H1 (cell line): Measurements from ENCODE around the gene TFF1. TPM values are rescaled to one million over a fixed set of nuclear protein-coding genes. Genes with fewer than 3 reads are reported as not detected.

ENCODE experiments used
- CTCF ChIA-PET: fragments of 300-600 bp; sonication (Branson Sonifier 250); formaldehyde crosslinking; loops from one replicate; lab custom pipeline; 2021; ENCODE audit not compliant: partially characterized antibody; lab: Charles Lee
- POLR2A ChIA-PET: fragments of 300-600 bp; sonication (Branson Sonifier 250); formaldehyde crosslinking; loops from one replicate; lab custom pipeline; 2021; ENCODE audit warnings: inconsistent platforms; ENCODE audit not compliant: partially characterized antibody; lab: Charles Lee
- DNase-seq, 2 experiments: peaks; one replicate each; pipeline versions ENCODE4 v3.0.0 to v3.0.0-alpha.2; 2010 to 2022; ENCODE audit warnings: low spot score in 2 of 2, low read depth in 1 of 2, mixed read lengths in 1 of 2
- FAIRE-seq: peaks from 2 replicates; lab custom pipeline; 2011; peaks lifted over from hg19 to GRCh38; lab: Jason Lieb, UNC
- H2AFZ ChIP-seq: 2 replicates; pipeline ENCODE4 v1.8.1; 2012; ENCODE audit warnings: low read length, inconsistent platforms
- H2AK5ac ChIP-seq: 2 replicates; pipeline ENCODE4 v1.6.1; 2013; ENCODE audit warnings: low read depth, low read length
- H2BK120ac ChIP-seq: replicated peaks from 2 replicates; pipeline ENCODE3; 2013; ENCODE audit warnings: low read depth, low read length, inconsistent platforms
- H2BK12ac ChIP-seq: 2 replicates; pipeline ENCODE4 v1.6.1; 2013; ENCODE audit warnings: low read depth, low read length
- H2BK15ac ChIP-seq: 2 replicates; pipeline ENCODE4 v1.6.1; 2013; ENCODE audit warnings: low read length
- H2BK20ac ChIP-seq: 2 replicates; pipeline ENCODE4 v1.6.1; 2013; ENCODE audit warnings: low read length
- H2BK5ac ChIP-seq: 2 replicates; pipeline ENCODE4 v1.6.1; 2013; ENCODE audit warnings: low read depth, low read length
- H3K14ac ChIP-seq: 2 replicates; pipeline ENCODE4 v1.6.1; 2013; ENCODE audit warnings: inconsistent platforms; ENCODE audit not compliant: insufficient read length
- H3K18ac ChIP-seq: 2 replicates; pipeline ENCODE4 v1.6.1; 2013; ENCODE audit warnings: low read length; ENCODE audit errors: extremely low read depth
- H3K23ac ChIP-seq: 2 replicates; pipeline ENCODE4 v1.6.1; 2013; ENCODE audit warnings: inconsistent platforms; ENCODE audit not compliant: insufficient read length
- H3K23me2 ChIP-seq: 2 replicates; pipeline ENCODE4 v1.6.1; 2013; ENCODE audit warnings: low read depth, low read length
- H3K27ac ChIP-seq: 2 replicates; pipeline ENCODE4 v1.6.1; 2011; ENCODE audit warnings: low read depth, low read length, inconsistent platforms
- H3K27me3 ChIP-seq, 4 experiments: replicated peaks in 1 of 4; 1 replicate in 1 of 4; 2 replicates in 3 of 4; pipeline versions ENCODE4 v1.6.1 to v1.8.1; 2011 to 2013; ENCODE audit warnings: low read length in 3 of 4, mild to moderate bottlenecking in 3 of 4, inconsistent platforms in 2 of 4, mixed read lengths in 2 of 4, moderate library complexity in 1 of 4; ENCODE audit not compliant: control insufficient read depth in 3 of 4, insufficient read depth in 3 of 4; ENCODE audit errors: extremely low read depth in 1 of 4
- H3K36me3 ChIP-seq, 4 experiments: 2 replicates each; pipeline versions ENCODE4 v1.6.1 to v1.8.1; 2011 to 2013; ENCODE audit warnings: mild to moderate bottlenecking in 4 of 4, low read length in 3 of 4, moderate library complexity in 2 of 4, control low read depth in 1 of 4, inconsistent platforms in 1 of 4; ENCODE audit not compliant: insufficient read depth in 4 of 4, control insufficient read depth in 2 of 4
- H3K4ac ChIP-seq: replicated peaks from 2 replicates; pipeline ENCODE3; 2013; ENCODE audit warnings: low read length, low read depth, mixed read lengths, inconsistent platforms; ENCODE audit not compliant: insufficient read length
- H3K4me1 ChIP-seq, 4 experiments: replicated peaks in 1 of 4; 1 replicate in 1 of 4; 2 replicates in 3 of 4; pipeline versions ENCODE4 v1.6.1 to v1.8.1; 2011 to 2013; ENCODE audit warnings: low read length in 3 of 4, inconsistent platforms in 2 of 4, mixed read lengths in 1 of 4; ENCODE audit not compliant: insufficient read depth in 4 of 4, control insufficient read depth in 3 of 4
- H3K4me2 ChIP-seq, 2 experiments: 2 replicates each; pipeline versions ENCODE4 v1.6.1 to v1.8.1; 2011 to 2013; ENCODE audit warnings: low read depth in 2 of 2, low read length in 2 of 2, control low read depth in 1 of 2, inconsistent platforms in 1 of 2, mild to moderate bottlenecking in 1 of 2; ENCODE audit not compliant: insufficient read depth in 1 of 2
- H3K4me3 ChIP-seq, 4 experiments: fragments of 200-600, 300-600 bp in 1 of 4; sonication (generic), shearing (Covaris generic), sonication (Bioruptor Twin) in 1 of 4; 2 replicates each; pipeline versions ENCODE4 v1.5.1 to v1.8.1; 2011 to 2016; ENCODE audit warnings: low read length in 4 of 4, low read depth in 3 of 4, control low read depth in 2 of 4, inconsistent platforms in 2 of 4, mild to moderate bottlenecking in 2 of 4, mixed read lengths in 1 of 4, moderate library complexity in 1 of 4; ENCODE audit not compliant: insufficient read depth in 2 of 4; ENCODE audit errors: extremely low read depth in 1 of 4
- H3K56ac ChIP-seq: replicated peaks from 2 replicates; pipeline ENCODE3; 2013; ENCODE audit warnings: low read depth, mild to moderate bottlenecking, mixed read lengths, low read length, inconsistent platforms; ENCODE audit not compliant: insufficient read length
- H3K79me1 ChIP-seq: 2 replicates; pipeline ENCODE4 v1.6.1; 2013; ENCODE audit warnings: low read depth, low read length, control low read depth
- H3K79me2 ChIP-seq, 2 experiments: 2 replicates each; pipeline versions ENCODE4 v1.6.1 to v1.8.1; 2012 to 2013; ENCODE audit warnings: low read length in 2 of 2, mild to moderate bottlenecking in 2 of 2, inconsistent platforms in 1 of 2; ENCODE audit not compliant: insufficient read depth in 2 of 2, control insufficient read depth in 1 of 2
- H3K9ac ChIP-seq, 4 experiments: replicated peaks in 1 of 4; 1 replicate in 1 of 4; 2 replicates in 3 of 4; pipeline versions ENCODE4 v1.6.1 to v1.8.1; 2011 to 2013; ENCODE audit warnings: low read depth in 3 of 4, low read length in 3 of 4, control low read depth in 2 of 4, mild to moderate bottlenecking in 2 of 4, moderate library complexity in 2 of 4, inconsistent platforms in 1 of 4; ENCODE audit errors: extremely low read depth in 1 of 4
- H3K9me3 ChIP-seq, 2 experiments: 2 replicates each; pipeline versions ENCODE4 v1.6.1 to v1.8.1; 2012 to 2013; ENCODE audit warnings: mild to moderate bottlenecking in 2 of 2, moderate library complexity in 2 of 2, control low read depth in 1 of 2, inconsistent platforms in 1 of 2, low read depth in 1 of 2, low read length in 1 of 2, mixed read lengths in 1 of 2; ENCODE audit not compliant: insufficient read depth in 2 of 2
- H4K20me1 ChIP-seq, 2 experiments: replicated peaks in 1 of 2; 2 replicates each; pipeline versions ENCODE3 to v1.8.1; 2011 to 2013; ENCODE audit warnings: inconsistent platforms in 2 of 2, low read length in 2 of 2, mild to moderate bottlenecking in 1 of 2; ENCODE audit not compliant: insufficient read depth in 2 of 2, control insufficient read depth in 1 of 2
- H4K5ac ChIP-seq: 2 replicates; pipeline ENCODE4 v1.6.1; 2013; ENCODE audit warnings: low read length, low read depth, mixed read lengths, inconsistent platforms; ENCODE audit not compliant: insufficient read length
- H4K8ac ChIP-seq: 2 replicates; pipeline ENCODE4 v1.8.0; 2013; ENCODE audit warnings: mild to moderate bottlenecking, moderate library complexity, low read length, inconsistent platforms; ENCODE audit not compliant: insufficient read depth; ENCODE audit errors: extremely low read depth
- H4K91ac ChIP-seq: replicated peaks from 2 replicates; pipeline ENCODE3; 2013; ENCODE audit warnings: low read length, mixed read lengths, inconsistent platforms; ENCODE audit not compliant: insufficient read length
- FOSL1 ChIP-seq: IDR thresholded peaks from 2 replicates; pipeline ENCODE4 v1.6.1; 2011; ENCODE audit warnings: mild to moderate bottlenecking, low read depth, low read length, moderate library complexity; ENCODE audit not compliant: insufficient read depth
- GABPA ChIP-seq: IDR thresholded peaks from 2 replicates; pipeline ENCODE4 v1.6.1; 2011; ENCODE audit warnings: mild to moderate bottlenecking, low read length, moderate library complexity, borderline replicate concordance; ENCODE audit not compliant: insufficient read depth
- RAD21 ChIP-seq, 2 experiments: IDR thresholded peaks in 1 of 2; conservative IDR thresholded peaks in 1 of 2; 2 replicates each; pipeline ENCODE4 v1.6.1; 2011; ENCODE audit warnings: low read depth in 2 of 2, low read length in 2 of 2, improper control_type of control experiment in 1 of 2, inconsistent platforms in 1 of 2, mild to moderate bottlenecking in 1 of 2, moderate library complexity in 1 of 2
- RFX5 ChIP-seq: IDR thresholded peaks from 2 replicates; pipeline ENCODE4 v1.6.1; 2011; ENCODE audit warnings: low read depth, low read length, improper control_type of control experiment, borderline replicate concordance
- SAP30 ChIP-seq: fragments of 300-600 bp; sonication (generic); IDR thresholded peaks from 2 replicates; pipeline ENCODE4 v1.7.1; 2012; ENCODE audit warnings: low read length, moderate library complexity, mild to moderate bottlenecking, inconsistent platforms; ENCODE audit not compliant: insufficient read depth, insufficient replicate concordance
- SIRT6 ChIP-seq: IDR thresholded peaks from one replicate; pipeline ENCODE4 v1.7.1; 2012; ENCODE audit warnings: low read length, inconsistent platforms
- SP1 ChIP-seq: IDR thresholded peaks from 2 replicates; pipeline ENCODE4 v1.6.1; 2011; ENCODE audit warnings: low read depth, low read length
- SP4 ChIP-seq: IDR thresholded peaks from 2 replicates; pipeline ENCODE4 v1.6.1; 2012; ENCODE audit warnings: low read length, inconsistent platforms
- WGBS, 2 experiments: shearing (Covaris generic) in 1 of 2; methylation state at CpG; one replicate each; pipeline versions ENCODE4 v1.1.6 to v1.1.7; 2013 to 2015; ENCODE audit warnings: low lambda C conversion rate in 2 of 2, mixed read lengths in 2 of 2, inconsistent platforms in 1 of 2, low coverage in 1 of 2, missing lambda C conversion rate in 1 of 2; ENCODE audit not compliant: insufficient replicate concordance in 2 of 2, insufficient coverage in 1 of 2, insufficient read length in 1 of 2; ENCODE audit errors: extremely low coverage in 1 of 2, missing lambda C conversion rate in 1 of 2; 5-methylcytosine and 5-hydroxymethylcytosine counted together
- polyA plus RNA-seq, 7 experiments: library from polyadenylated mRNA; depleted of rRNA in 3 of 7; stranded (reverse) in 5 of 7; unstranded in 2 of 7; fragments of >200 nt in 5 of 7; fragments of 200-250 nt in 2 of 7; gene quantifications; 1 replicate in 5 of 7; 2 replicates in 1 of 7; 4 replicates in 1 of 7; pipeline versions ENCODE4 v1.2.1 to v1.2.3, GENCODE V29; 2011 to 2013; ENCODE audit warnings: missing spikeins in 2 of 7, mixed read lengths in 2 of 7
- total RNA-seq: library from RNA; stranded (reverse); fragmentation: NEBNext Ultra II Directional; extraction: Animal tissue kit (Norgen Biotek cat#: 25700); gene quantifications from 2 replicates; pipeline ENCODE4 v1.2.1, GENCODE V29; 2021
- TF ChIP-seq, protein P1 (sequence below): IDR thresholded peaks from 2 replicates; pipeline ENCODE4 v1.6.1; 2012; ENCODE audit warnings: inconsistent platforms
- TF ChIP-seq, protein P2 (sequence below): IDR thresholded peaks from 2 replicates; pipeline ENCODE4 v1.6.1; 2011; ENCODE audit warnings: low read length, improper control_type of control experiment
- TF ChIP-seq, protein P3 (sequence below): IDR thresholded peaks from 2 replicates; pipeline ENCODE4 v1.6.1; 2012; ENCODE audit warnings: inconsistent platforms

The TFF1 gene
- total and polyA plus RNA-seq, 2 of the 8 experiments (the other 6 are each of a cell fraction or from before 2014, with no cell fraction given): not detected

DNA sequence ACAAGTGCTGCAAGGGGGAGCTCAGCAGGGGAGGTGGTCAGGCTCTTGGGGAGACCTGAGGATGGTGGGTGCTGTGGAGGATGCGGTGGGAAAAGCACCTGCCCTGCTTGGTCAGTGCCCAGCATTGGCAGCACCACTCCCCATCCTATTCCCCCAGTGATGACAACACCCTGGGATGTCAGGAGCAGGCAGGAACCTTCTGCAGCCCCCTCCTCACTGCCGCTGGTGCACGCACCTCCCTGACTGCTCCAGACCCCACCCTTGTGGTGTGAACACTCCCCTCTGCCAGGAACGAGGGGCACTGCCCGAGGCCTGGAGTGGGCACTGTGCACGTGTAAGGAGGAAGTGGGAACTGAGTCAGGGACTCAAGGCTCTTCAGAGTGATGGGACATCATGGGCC lies 17.0 kb upstream of the TFF1 start:
- Histone ChIP-seq H3K27ac (no peak overlapping the region), H2BK12ac (no peak overlapping the region), H3K27me3 (no peaks in the 10 kb centered on the region), H3K14ac (no peak overlapping the region), H3K23me2 (no peaks in the 10 kb centered on the region), H4K91ac (no peak overlapping the region), H3K9ac (no peak overlapping the region), H2BK15ac (no peak overlapping the region), H3K4me3 (no peak overlapping the region), H4K20me1 (peaks cover 0 to 3% of the 10 kb centered on the region in 2 experiments), H3K23ac (no peak overlapping the region), H2AFZ (no peak overlapping the region), H4K8ac (no peak overlapping the region), H3K9me3 (peaks cover 0 to 3% of the 10 kb centered on the region in 2 experiments; a peak in 1 of 4 replicates), H3K4me1 (no peaks in the 10 kb centered on the region), H3K4me2 (no peak overlapping the region), H2AK5ac (no peak overlapping the region), H3K79me1 (no peaks in the 10 kb centered on the region; the same call in 1 of the 2 replicates), H2BK120ac (no peak overlapping the region), H3K79me2 (no peaks in the 10 kb centered on the region), H3K4ac (no peak overlapping the region), H3K36me3 (no peaks in the 10 kb centered on the region), H3K18ac (no peak overlapping the region), H2BK20ac (no peak overlapping the region), H2BK5ac (no peak overlapping the region), H4K5ac (no peak overlapping the region), H3K56ac (no peak overlapping the region)
- TF ChIP-seq RAD21 (IDR thresholded peaks at IDR 0.05 in 1 of 2, conservative IDR thresholded peaks at IDR 0.05 in 1 of 2; ENCODE audit: low read depth in 2 of 2, low read length in 2 of 2): no peak
- no peak for TF ChIP-seq SIRT6
- no peak for TF ChIP-seq GABPA
- no peak for TF ChIP-seq SAP30
- TF ChIP-seq, protein P1, sequence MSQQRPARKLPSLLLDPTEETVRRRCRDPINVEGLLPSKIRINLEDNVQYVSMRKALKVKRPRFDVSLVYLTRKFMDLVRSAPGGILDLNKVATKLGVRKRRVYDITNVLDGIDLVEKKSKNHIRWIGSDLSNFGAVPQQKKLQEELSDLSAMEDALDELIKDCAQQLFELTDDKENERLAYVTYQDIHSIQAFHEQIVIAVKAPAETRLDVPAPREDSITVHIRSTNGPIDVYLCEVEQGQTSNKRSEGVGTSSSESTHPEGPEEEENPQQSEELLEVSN: no peak
- TF ChIP-seq SP1: no peak
- no peak for TF ChIP-seq FOSL1
- TF ChIP-seq, protein P2, sequence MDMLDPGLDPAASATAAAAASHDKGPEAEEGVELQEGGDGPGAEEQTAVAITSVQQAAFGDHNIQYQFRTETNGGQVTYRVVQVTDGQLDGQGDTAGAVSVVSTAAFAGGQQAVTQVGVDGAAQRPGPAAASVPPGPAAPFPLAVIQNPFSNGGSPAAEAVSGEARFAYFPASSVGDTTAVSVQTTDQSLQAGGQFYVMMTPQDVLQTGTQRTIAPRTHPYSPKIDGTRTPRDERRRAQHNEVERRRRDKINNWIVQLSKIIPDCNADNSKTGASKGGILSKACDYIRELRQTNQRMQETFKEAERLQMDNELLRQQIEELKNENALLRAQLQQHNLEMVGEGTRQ: no peak
- TF ChIP-seq RFX5: no peak
- TF ChIP-seq, protein P3, sequence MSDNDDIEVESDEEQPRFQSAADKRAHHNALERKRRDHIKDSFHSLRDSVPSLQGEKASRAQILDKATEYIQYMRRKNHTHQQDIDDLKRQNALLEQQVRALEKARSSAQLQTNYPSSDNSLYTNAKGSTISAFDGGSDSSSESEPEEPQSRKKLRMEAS: no peak
- no peak for TF ChIP-seq SP4
- CTCF ChIA-PET: interaction anchor here (1.3 to 2.9 kb wide), 6 partner anchors 12 to 73 kb away, joined by 4 to 29 read pairs (median 12); partner anchors contain the start of gene TFF1
- POLR2A ChIA-PET: no interaction called here
- 82% methylated on average over 6 of the region's 6 CpGs; no CpG with 5 or more reads in 1 of the 2 experiments for WGBS, 2 experiments
- no peak for FAIRE-seq
- DNase-seq: no peak
